Astrocyte (in vitro differentiated cells and primary cell): ENCODE data around the gene CERS6. TPM values are rescaled to one million over a fixed set of nuclear protein-coding genes. Genes with fewer than 3 reads are reported as not detected.

Experiments used
- DNase-seq: peaks from one replicate; pipeline ENCODE4 v3.0.0-alpha.2; 2010; ENCODE audit warnings: low read depth
- FAIRE-seq: peaks from 2 replicates; lab custom pipeline; 2011; peaks lifted over from hg19 to GRCh38; lab: Jason Lieb, UNC
- H2AFZ ChIP-seq: 2 replicates; pipeline ENCODE4 v1.6.0; 2012; ENCODE audit warnings: low read depth, low read length, inconsistent platforms
- H3K27ac ChIP-seq: 2 replicates; pipeline ENCODE4 v1.5.1; 2011; ENCODE audit warnings: low read depth, low read length, inconsistent platforms
- H3K27me3 ChIP-seq: 2 replicates; pipeline ENCODE4 v1.6.0; 2011; ENCODE audit warnings: low read length, inconsistent platforms; ENCODE audit not compliant: insufficient read depth
- H3K36me3 ChIP-seq: 2 replicates; pipeline ENCODE4 v1.5.1; 2011; ENCODE audit warnings: low read length, inconsistent platforms; ENCODE audit not compliant: insufficient read depth
- H3K4me1 ChIP-seq: 2 replicates; pipeline ENCODE4 v1.5.1; 2011; ENCODE audit warnings: low read length, inconsistent platforms; ENCODE audit not compliant: insufficient read depth
- H3K4me2 ChIP-seq: 2 replicates; pipeline ENCODE4 v1.6.0; 2012; ENCODE audit warnings: low read length, inconsistent platforms
- H3K4me3 ChIP-seq: 2 replicates; pipeline ENCODE4 v1.5.1; 2011; ENCODE audit warnings: low read depth, mild to moderate bottlenecking, low read length, inconsistent platforms; ENCODE audit not compliant: insufficient read depth
- H3K79me2 ChIP-seq: 2 replicates; pipeline ENCODE4 v1.6.0; 2012; ENCODE audit warnings: mild to moderate bottlenecking, low read length, inconsistent platforms; ENCODE audit not compliant: insufficient read depth
- H3K9ac ChIP-seq: 2 replicates; pipeline ENCODE4 v1.6.0; 2012; ENCODE audit warnings: mild to moderate bottlenecking, low read length, inconsistent platforms
- H3K9me3 ChIP-seq: 2 replicates; pipeline ENCODE4 v1.5.1; 2012; ENCODE audit warnings: low read depth, mild to moderate bottlenecking, low read length, inconsistent platforms; ENCODE audit not compliant: insufficient read depth
- H4K20me1 ChIP-seq: 2 replicates; pipeline ENCODE4 v1.6.0; 2012; ENCODE audit warnings: low read length, inconsistent platforms; ENCODE audit not compliant: insufficient read depth
- H3K27ac Mint-ChIP-seq: one replicate; pipeline ENCODE4 v1.8.0; 2021; ENCODE audit warnings: mild to moderate bottlenecking, mixed read lengths; ENCODE audit not compliant: unreplicated experiment
- H3K27me3 Mint-ChIP-seq: one replicate; pipeline ENCODE4 v1.8.0; 2021; ENCODE audit warnings: low read depth, mixed read lengths; ENCODE audit not compliant: unreplicated experiment
- H3K36me3 Mint-ChIP-seq: one replicate; pipeline ENCODE4 v1.8.0; 2021; ENCODE audit warnings: low read depth, mixed read lengths; ENCODE audit not compliant: unreplicated experiment
- H3K4me1 Mint-ChIP-seq: one replicate; pipeline ENCODE4 v1.8.0; 2021; ENCODE audit warnings: low read depth, mixed read lengths; ENCODE audit not compliant: unreplicated experiment
- H3K4me3 Mint-ChIP-seq: one replicate; pipeline ENCODE4 v1.8.0; 2021; ENCODE audit warnings: mild to moderate bottlenecking, moderate library complexity, mixed read lengths; ENCODE audit not compliant: unreplicated experiment
- H3K9me3 Mint-ChIP-seq: one replicate; pipeline ENCODE4 v1.8.0; 2021; ENCODE audit warnings: mild to moderate bottlenecking, mixed read lengths; ENCODE audit not compliant: unreplicated experiment
- CTCF ChIP-seq: IDR thresholded peaks from 2 replicates; pipeline ENCODE4 v1.5.1; 2011; ENCODE audit warnings: low read depth, mild to moderate bottlenecking, inconsistent platforms, low read length, moderate library complexity; ENCODE audit not compliant: insufficient read depth
- EZH2 ChIP-seq: IDR thresholded peaks from 2 replicates; pipeline ENCODE4 v1.6.1; 2012; ENCODE audit warnings: mild to moderate bottlenecking, low read length, inconsistent platforms; ENCODE audit not compliant: insufficient read depth
- total RNA-seq: library from RNA; stranded (reverse); gene quantifications from 2 replicates; pipeline ENCODE4 v1.2.1, GENCODE V29; 2021

The CERS6 gene
- total RNA-seq, 1 donor from 2014 or later: 23.4 TPM

GRCh38 chr2:168525020-168525419, 68.9 kb downstream of the CERS6 start:
- H3K27me3 Mint-ChIP-seq: no peaks in the 10 kb centered on the region
- Histone ChIP-seq H3K36me3 (no peaks in the 10 kb centered on the region), H3K79me2 (peaks cover 5% of the 10 kb centered on the region), H3K4me1 (peaks cover 6% of the 10 kb centered on the region), H3K27ac (no peak overlapping the region), H2AFZ (no peak overlapping the region), H3K9ac (no peak overlapping the region), H3K27me3 (no peaks in the 10 kb centered on the region), H3K4me3 (no peak overlapping the region), H3K9me3 (no peaks in the 10 kb centered on the region), H4K20me1 (peaks cover 5% of the 10 kb centered on the region), H3K4me2 (no peak overlapping the region)
- no peak overlapping the region for H3K27ac Mint-ChIP-seq
- no peak for TF ChIP-seq EZH2
- TF ChIP-seq CTCF: no peak
- FAIRE-seq (no peak), DNase-seq (no peak)
- H3K4me3 Mint-ChIP-seq: no peak overlapping the region
- no peaks in the 10 kb centered on the region for H3K9me3 Mint-ChIP-seq
- H3K36me3 Mint-ChIP-seq: peaks cover 3% of the 10 kb centered on the region
- peaks cover 38% of the 10 kb centered on the region for H3K4me1 Mint-ChIP-seq

GRCh38 chr2:168525716-168526446, 69.8 kb downstream of the CERS6 start:
- H3K36me3 ChIP-seq: no peaks in the 10 kb centered on the region
- H3K4me1 ChIP-seq: peaks cover 6% of the 10 kb centered on the region
- Mint-ChIP-seq H3K9me3 (no peaks in the 10 kb centered on the region), H3K27me3 (no peaks in the 10 kb centered on the region), H3K27ac (no peak overlapping the region), H3K4me3 (no peak overlapping the region), H3K36me3 (peaks cover 3% of the 10 kb centered on the region), H3K4me1 (peaks cover 39% of the 10 kb centered on the region)
- H2AFZ ChIP-seq: no peak overlapping the region
- no peak overlapping the region for H3K27ac ChIP-seq
- DNase-seq: no peak
- H3K9me3 ChIP-seq: no peaks in the 10 kb centered on the region
- no peak overlapping the region for H3K4me2 ChIP-seq
- peaks cover 5% of the 10 kb centered on the region for H4K20me1 ChIP-seq
- H3K27me3 ChIP-seq: no peaks in the 10 kb centered on the region
- no peak for TF ChIP-seq CTCF
- TF ChIP-seq EZH2: no peak
- no peak overlapping the region for H3K9ac ChIP-seq
- no peak for FAIRE-seq
- peaks cover 5% of the 10 kb centered on the region for H3K79me2 ChIP-seq
- H3K4me3 ChIP-seq: no peak overlapping the region

GRCh38 chr2:168526641-168527040, 70.6 kb downstream of the CERS6 start:
- H3K4me1 ChIP-seq: no peaks in the 10 kb centered on the region
- H3K36me3 ChIP-seq: no peaks in the 10 kb centered on the region
- H3K4me2 ChIP-seq: no peak overlapping the region
- no peak overlapping the region for H3K27ac Mint-ChIP-seq
- no peaks in the 10 kb centered on the region for H3K27me3 ChIP-seq
- no peak overlapping the region for H3K27ac ChIP-seq
- no peak overlapping the region for H3K4me3 Mint-ChIP-seq
- no peaks in the 10 kb centered on the region for H3K27me3 Mint-ChIP-seq
- no peak overlapping the region for H2AFZ ChIP-seq
- H3K79me2 ChIP-seq: peaks cover 5% of the 10 kb centered on the region
- H3K9ac ChIP-seq: no peak overlapping the region
- H3K36me3 Mint-ChIP-seq: peaks cover 3% of the 10 kb centered on the region
- FAIRE-seq: no peak
- TF ChIP-seq CTCF (no peak), EZH2 (no peak)
- DNase-seq: no peak
- peaks cover 5% of the 10 kb centered on the region for H4K20me1 ChIP-seq
- H3K9me3 ChIP-seq: no peaks in the 10 kb centered on the region
- peaks cover 37% of the 10 kb centered on the region for H3K4me1 Mint-ChIP-seq
- no peak overlapping the region for H3K4me3 ChIP-seq
- H3K9me3 Mint-ChIP-seq: no peaks in the 10 kb centered on the region
